Vagina (tissue), 2 donors: Measurements from ENCODE around the gene DMD.

Experiments used
- POLR2A ChIP-seq, 2 donors: fragments of 450-650 bp; IDR thresholded peaks; one replicate each; pipeline ENCODE4 v1.6.1; 2017; ENCODE audit warnings: antibody characterized with exemption in 2 of 2, mild to moderate bottlenecking in 2 of 2, moderate library complexity in 2 of 2
- POLR2AphosphoS5 ChIP-seq, 2 donors: sonication (generic); formaldehyde crosslinking; IDR thresholded peaks; one replicate each; pipeline ENCODE4 v1.9.0; 2017; ENCODE audit warnings: antibody characterized with exemption in 2 of 2, mild to moderate bottlenecking in 2 of 2, low read depth in 1 of 2; ENCODE audit not compliant: insufficient read depth in 1 of 2
- TF ChIP-seq, protein P1 (sequence below), 3 experiments: fragments of 450-650 bp in 2 of 3; fragments of 200-600 bp in 1 of 3; sonication (generic) in 1 of 3; IDR thresholded peaks; one replicate each; pipeline ENCODE4 v1.5.1; 2017 to 2019; ENCODE audit warnings: antibody characterized with exemption in 3 of 3, mild to moderate bottlenecking in 2 of 3, moderate library complexity in 2 of 3

DNA sequence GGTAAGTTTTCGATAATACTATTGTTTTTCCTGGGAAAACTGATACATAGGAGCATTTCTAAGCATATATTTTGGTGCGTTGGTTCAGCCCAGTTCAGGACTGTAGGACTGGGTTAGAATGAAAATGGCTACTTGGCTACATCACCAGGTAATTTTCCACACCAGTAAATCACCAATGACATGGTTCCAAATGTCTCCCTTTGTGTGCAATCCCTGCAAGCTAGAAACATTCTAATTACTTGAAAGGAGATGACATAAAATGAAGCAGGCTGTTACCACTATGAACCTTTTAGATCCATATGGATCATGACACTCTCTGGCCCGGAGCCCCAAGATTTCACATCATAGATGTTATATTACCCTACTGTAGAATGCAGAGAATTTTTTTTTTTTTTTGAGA is 1562.1 kb downstream of the DMD start:
- TF ChIP-seq, protein P1, sequence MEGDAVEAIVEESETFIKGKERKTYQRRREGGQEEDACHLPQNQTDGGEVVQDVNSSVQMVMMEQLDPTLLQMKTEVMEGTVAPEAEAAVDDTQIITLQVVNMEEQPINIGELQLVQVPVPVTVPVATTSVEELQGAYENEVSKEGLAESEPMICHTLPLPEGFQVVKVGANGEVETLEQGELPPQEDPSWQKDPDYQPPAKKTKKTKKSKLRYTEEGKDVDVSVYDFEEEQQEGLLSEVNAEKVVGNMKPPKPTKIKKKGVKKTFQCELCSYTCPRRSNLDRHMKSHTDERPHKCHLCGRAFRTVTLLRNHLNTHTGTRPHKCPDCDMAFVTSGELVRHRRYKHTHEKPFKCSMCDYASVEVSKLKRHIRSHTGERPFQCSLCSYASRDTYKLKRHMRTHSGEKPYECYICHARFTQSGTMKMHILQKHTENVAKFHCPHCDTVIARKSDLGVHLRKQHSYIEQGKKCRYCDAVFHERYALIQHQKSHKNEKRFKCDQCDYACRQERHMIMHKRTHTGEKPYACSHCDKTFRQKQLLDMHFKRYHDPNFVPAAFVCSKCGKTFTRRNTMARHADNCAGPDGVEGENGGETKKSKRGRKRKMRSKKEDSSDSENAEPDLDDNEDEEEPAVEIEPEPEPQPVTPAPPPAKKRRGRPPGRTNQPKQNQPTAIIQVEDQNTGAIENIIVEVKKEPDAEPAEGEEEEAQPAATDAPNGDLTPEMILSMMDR (IDR thresholded peaks at IDR 0.05): no peak
- TF ChIP-seq POLR2A (IDR thresholded peaks at IDR 0.05) (no peak), POLR2AphosphoS5 (IDR thresholded peaks at IDR 0.05; ENCODE audit: insufficient read depth in 1 of 2, low read depth in 1 of 2) (no peak)
